Uterus (tissue), 4 donors: ENCODE data around the gene VSX1. TPM values are rescaled to one million over a fixed set of nuclear protein-coding genes. Genes with fewer than 3 reads are reported as not detected.

ENCODE experiments used
- DNase-seq, 2 donors: peaks; one replicate each; pipeline ENCODE4 v3.0.0-alpha.2; 2019 to 2020
- H3K27ac ChIP-seq, 2 donors: fragments of 200-600 bp; sonication (generic); 1 replicate in 1 of 2; 2 replicates in 1 of 2; pipeline ENCODE4 v1.5.1; 2016 to 2018
- H3K27me3 ChIP-seq, 2 donors: fragments of 200-600 bp; sonication (generic); one replicate each; pipeline ENCODE4 v1.5.1; 2018 to 2019; ENCODE audit warnings: control low read depth in 1 of 2
- H3K36me3 ChIP-seq, 2 donors: fragments of 200-600 bp; sonication (generic); one replicate each; pipeline ENCODE4 v1.5.1; 2019; ENCODE audit warnings: control low read depth in 1 of 2
- H3K4me1 ChIP-seq, 2 donors: fragments of 200-600 bp; sonication (generic); one replicate each; pipeline ENCODE4 v1.5.1; 2018 to 2019; ENCODE audit warnings: control low read depth in 1 of 2
- H3K4me3 ChIP-seq, 2 donors: fragments of 200-600 bp; sonication (generic); 1 replicate in 1 of 2; 2 replicates in 1 of 2; pipeline ENCODE4 v1.5.1; 2018 to 2019; ENCODE audit warnings: mild to moderate bottlenecking in 1 of 2
- H3K9me3 ChIP-seq, 2 donors: fragments of 200-600 bp; sonication (generic); one replicate each; pipeline ENCODE4 v1.5.1; 2019; ENCODE audit warnings: control low read depth in 1 of 2
- CTCF ChIP-seq, 4 experiments: fragments of 200-600 bp in 2 of 4; fragments of 450-650 bp in 2 of 4; sonication (generic) in 2 of 4; IDR thresholded peaks; one replicate each; pipeline ENCODE4 v1.5.1; 2016 to 2019; ENCODE audit warnings: antibody characterized with exemption in 4 of 4, mild to moderate bottlenecking in 2 of 4, moderate library complexity in 1 of 4
- POLR2A ChIP-seq, 2 donors: fragments of 450-650 bp; IDR thresholded peaks; one replicate each; pipeline ENCODE4 v1.6.1; 2016; ENCODE audit warnings: antibody characterized with exemption in 2 of 2, mild to moderate bottlenecking in 1 of 2, moderate library complexity in 1 of 2
- intact Hi-C: fragments of 100-400 bp; cut with DNase I; formaldehyde crosslinking; loops from one replicate; pipeline ENCODE4 v1.15.1; 2023; ENCODE audit warnings: low total_unique reads
- total RNA-seq, 4 donors: library from RNA; depleted of rRNA in 3 of 4; stranded (reverse); fragments of >200 nt in 3 of 4; gene quantifications; one replicate each; pipeline versions ENCODE4 v1.1.0 to v1.2.4, GENCODE V29; 2014 to 2023
- donor health status: DM: yes; HTN: yes; CAD: no.

Gene VSX1
- total RNA-seq, 4 donors from 2014 or later: 0.18 TPM; not detected in 3

GRCh38 chr20:25030649-25031207 is 51.2 kb downstream of the VSX1 start:
- TF ChIP-seq POLR2A (IDR thresholded peaks at IDR 0.05) (no peak), CTCF (IDR thresholded peaks at IDR 0.05) (no peak)
- Histone ChIP-seq H3K4me1 (peaks cover 0 to 5% of the 10 kb centered on the region in 2 donors), H3K27ac (no peak overlapping the region), H3K36me3 (no peaks in the 10 kb centered on the region), H3K9me3 (no peaks in the 10 kb centered on the region), H3K27me3 (no peaks in the 10 kb centered on the region), H3K4me3 (no peak overlapping the region)
- intact Hi-C loops: no loop called here
- no peak for DNase-seq

- Histone ChIP-seq H3K27me3 (no peaks in the 10 kb centered on the region), H3K4me1 (peaks cover 0 to 5% of the 10 kb centered on the region in 2 donors), H3K36me3 (no peaks in the 10 kb centered on the region), H3K9me3 (no peaks in the 10 kb centered on the region), H3K27ac (no peak overlapping the region), H3K4me3 (no peak overlapping the region)
- no peak for TF ChIP-seq CTCF (IDR thresholded peaks at IDR 0.05)
- intact Hi-C loops: no loop called here
- no peak for DNase-seq
These were observed 51.8 kb downstream of the VSX1 start for GRCh38 chr20:25030007-25030648.

GRCh38 chr20:25025986-25026605 is 55.8 kb downstream of the VSX1 start:
- TF ChIP-seq CTCF (IDR thresholded peaks at IDR 0.05) (no peak), POLR2A (IDR thresholded peaks at IDR 0.05) (no peak)
- peak in 1 of 2 donors; percentile 10 for DNase-seq
- intact Hi-C loops: no loop called here
- no peaks in the 10 kb centered on the region for H3K4me1 ChIP-seq
- H3K27me3 ChIP-seq: no peaks in the 10 kb centered on the region
- H3K4me3 ChIP-seq: no peak overlapping the region
- H3K27ac ChIP-seq: no peak overlapping the region
- H3K9me3 ChIP-seq: no peaks in the 10 kb centered on the region
- H3K36me3 ChIP-seq: no peaks in the 10 kb centered on the region

Other genes starting within 250 kb of the VSX1 start
- 1 to 10 TPM in 2 of 4 donors, under 1 TPM in 1, not detected in 1; 0.97 to 1.8 (median 1.2) TPM for gene CST7, start 132.9 kb downstream of the VSX1 start, total RNA-seq
- 10 to 100 TPM; 18.8 to 78.7 (median 57.7) TPM for gene APMAP, start 89.4 kb downstream of the VSX1 start, total RNA-seq
- gene ACSS1, start 24.0 kb downstream of the VSX1 start, total RNA-seq: 10 to 100 TPM; 11.8 to 35.1 (median 23.1) TPM
- 10 to 100 TPM; 20.7 to 47.2 (median 30.7) TPM for gene ENTPD6, start 113.6 kb upstream of the VSX1 start, total RNA-seq
- gene PYGB, start 165.9 kb upstream of the VSX1 start, total RNA-seq: 10 to 100 TPM; 26.2 to 87.9 (median 49.8) TPM